ENCODE results near the gene CDK1. TPM values are rescaled to one million over a fixed set of nuclear protein-coding genes. Genes with fewer than 3 reads are reported as not detected.

Gene CDK1
- total and polyA plus RNA-seq, 2 experiments from 2014 or later = 34.0 to 65.3 TPM

- Histone ChIP-seq H3K4me1 (ENCODE audit: low read depth) (peaks cover 4% of the 10 kb centered on the region), H3K9me3 (ENCODE audit: low read depth) (no peaks in the 10 kb centered on the region), H3K27me3 (no peaks in the 10 kb centered on the region), H3K36me3 (no peaks in the 10 kb centered on the region), H3K27ac (no peak overlapping the region), H3K4me3 (no peak overlapping the region)
- peak; percentile 34 to 77 for DNase-seq (ENCODE audit: low read depth in 1 of 2, low spot score in 1 of 2)
- TF ChIP-seq CTCF (IDR thresholded peaks at IDR 0.05; ENCODE audit: low read depth, low read length) = no peak
Observed at GRCh38 chr10:60810437-60811182, 32.3 kb downstream of the CDK1 start.

- TF ChIP-seq CTCF (IDR thresholded peaks at IDR 0.05; ENCODE audit: low read depth, low read length) = peak; percentile 77
Observed at GRCh38 chr10:60816628-60817397, 38.5 kb downstream of the CDK1 start.

GRCh38 chr10:60817398-60817805, 39.1 kb downstream of the CDK1 start:
- TF ChIP-seq CTCF (IDR thresholded peaks at IDR 0.05; ENCODE audit: low read depth, low read length) = no peak
- Histone ChIP-seq H3K36me3 (no peaks in the 10 kb centered on the region), H3K4me3 (no peak overlapping the region), H3K27me3 (no peaks in the 10 kb centered on the region), H3K27ac (no peak overlapping the region), H3K4me1 (ENCODE audit: low read depth) (no peaks in the 10 kb centered on the region), H3K9me3 (ENCODE audit: low read depth) (no peaks in the 10 kb centered on the region)
- DNase-seq (ENCODE audit: low read depth in 1 of 2, low spot score in 1 of 2) = peak in 1 of 2 donors; percentile 15

More at GRCh38 chr10:60816628-60817397, 38.5 kb downstream of the CDK1 start:
- H3K27me3 ChIP-seq = no peaks in the 10 kb centered on the region
- H3K9me3 ChIP-seq (ENCODE audit: low read depth) = no peaks in the 10 kb centered on the region
- no peaks in the 10 kb centered on the region for H3K4me1 ChIP-seq (ENCODE audit: low read depth)
- H3K4me3 ChIP-seq = no peak overlapping the region
- H3K27ac ChIP-seq = no peak overlapping the region
- peak; percentile 82 to 94 for DNase-seq (ENCODE audit: low read depth in 1 of 2, low spot score in 1 of 2)
- no peaks in the 10 kb centered on the region for H3K36me3 ChIP-seq

GRCh38 chr10:60818134-60818770, 40.0 kb downstream of the CDK1 start:
- DNase-seq (ENCODE audit: low read depth in 1 of 2, low spot score in 1 of 2) = peak in 1 of 2 donors; percentile 69
- no peaks in the 10 kb centered on the region for H3K27me3 ChIP-seq
- H3K4me1 ChIP-seq (ENCODE audit: low read depth) = no peaks in the 10 kb centered on the region
- H3K27ac ChIP-seq = no peak overlapping the region
- TF ChIP-seq CTCF (IDR thresholded peaks at IDR 0.05; ENCODE audit: low read depth, low read length) = no peak
- no peak overlapping the region for H3K4me3 ChIP-seq
- no peaks in the 10 kb centered on the region for H3K9me3 ChIP-seq (ENCODE audit: low read depth)
- no peaks in the 10 kb centered on the region for H3K36me3 ChIP-seq

GRCh38 chr10:60819271-60819670, 41.0 kb downstream of the CDK1 start:
- TF ChIP-seq CTCF (IDR thresholded peaks at IDR 0.05; ENCODE audit: low read depth, low read length) = no peak
- Histone ChIP-seq H3K36me3 (no peaks in the 10 kb centered on the region), H3K4me3 (no peak overlapping the region), H3K9me3 (ENCODE audit: low read depth) (no peaks in the 10 kb centered on the region), H3K27me3 (no peaks in the 10 kb centered on the region), H3K4me1 (ENCODE audit: low read depth) (no peaks in the 10 kb centered on the region), H3K27ac (no peak overlapping the region)
- DNase-seq (ENCODE audit: low read depth in 1 of 2, low spot score in 1 of 2) = no peak

Data from cardiac muscle cell (in vitro differentiated cells and primary cell).